Panc1 (cell line): Measurements from ENCODE around the gene CRTAC1. TPM values are rescaled to one million over a fixed set of nuclear protein-coding genes. Genes with fewer than 3 reads are reported as not detected.

Source experiments
- ATAC-seq: fragments of 200-7000 bp; cut with Tn5 transposase; 2 replicates; pipeline ENCODE4 v1.9.1; 2020; ENCODE audit warnings: mild to moderate bottlenecking, moderate library complexity
- BruUV-seq: library from RNA; stranded (reverse); fragments of 400-500 nt; replicated peaks from 2 replicates; lab custom pipeline; 2021; lab: Mats Ljungman, UMichigan
- CTCF ChIA-PET: fragments of 300-600 bp; sonication (Branson Sonifier 250); formaldehyde crosslinking; loops from one replicate; lab custom pipeline; 2022; ENCODE audit warnings: antibody characterized with exemption; lab: Charles Lee
- POLR2A ChIA-PET: fragments of 300-600 bp; sonication (Branson Sonifier 250); formaldehyde crosslinking; loops from one replicate; lab custom pipeline; 2022; ENCODE audit warnings: antibody characterized with exemption; lab: Charles Lee
- DNase-seq: peaks from one replicate; pipeline ENCODE4 v3.0.0-alpha.2; 2010; ENCODE audit warnings: low read depth, low spot score
- H3K27ac ChIP-seq: 2 replicates; pipeline ENCODE4 v1.5.1; 2011; ENCODE audit warnings: mild to moderate bottlenecking, low read length, inconsistent platforms
- H3K27me3 ChIP-seq: fragments of 200-500 bp; sonication (Bioruptor generic); 2 replicates; pipeline ENCODE4 v1.6.0; 2014; ENCODE audit warnings: low read length, inconsistent platforms; ENCODE audit not compliant: control insufficient read depth, insufficient read depth
- H3K36me3 ChIP-seq: fragments of 200-500 bp; sonication (Bioruptor generic); 2 replicates; pipeline ENCODE4 v1.5.1; 2014; ENCODE audit warnings: inconsistent platforms, mild to moderate bottlenecking, low read length, moderate library complexity; ENCODE audit not compliant: control insufficient read depth, insufficient read depth
- H3K4me1 ChIP-seq: 2 replicates; pipeline ENCODE4 v1.5.1; 2011; ENCODE audit warnings: inconsistent platforms, mild to moderate bottlenecking, low read length, moderate library complexity; ENCODE audit not compliant: control insufficient read depth, insufficient read depth
- H3K4me3 ChIP-seq, 2 experiments: 2 replicates each; pipeline ENCODE4 v1.5.1; 2011 to 2012; ENCODE audit warnings: low read depth in 2 of 2, low read length in 2 of 2, mild to moderate bottlenecking in 2 of 2, inconsistent platforms in 1 of 2, moderate library complexity in 1 of 2
- H3K9me3 ChIP-seq: fragments of 200-500 bp; sonication (Bioruptor generic); 2 replicates; pipeline ENCODE4 v1.5.1; 2014; ENCODE audit warnings: low read depth, mild to moderate bottlenecking, inconsistent platforms, low read length, moderate library complexity; ENCODE audit not compliant: control insufficient read depth, insufficient read depth
- POLR2AphosphoS5 ChIP-seq: IDR thresholded peaks from 2 replicates; pipeline ENCODE4 v1.6.1; 2012; ENCODE audit warnings: mild to moderate bottlenecking, low read depth, low read length, moderate library complexity
- SIN3A ChIP-seq: IDR thresholded peaks from 2 replicates; pipeline ENCODE4 v1.6.1; 2012; ENCODE audit warnings: low read depth, mild to moderate bottlenecking, low read length, moderate library complexity, borderline replicate concordance; ENCODE audit not compliant: insufficient read depth
- TCF7L2 ChIP-seq: IDR thresholded peaks from 2 replicates; pipeline ENCODE4 v1.6.1; 2011; ENCODE audit warnings: mild to moderate bottlenecking, low read depth, low read length, inconsistent platforms
- in situ Hi-C: cut with HindIII; loops from 2 replicates; pipeline ENCODE4 v1.10.0; 2016; ENCODE audit warnings: low sequenced_read_pairs, low pct_unique_long_range_greater_than_20kb
- intact Hi-C: fragments of 100-400 bp; cut with micrococcal nuclease; formaldehyde crosslinking; loops from one replicate; pipeline ENCODE4 v1.10.0; 2022; ENCODE audit not compliant: unreplicated experiment
- total RNA-seq: library from RNA; stranded (reverse); gene quantifications from one replicate; pipeline ENCODE4 v1.2.1, GENCODE V29; 2021; ENCODE audit not compliant: unreplicated experiment
- TF ChIP-seq, protein P1 (sequence below), 2 experiments: IDR thresholded peaks; 2 replicates each; pipeline ENCODE4 v1.6.1; 2011 to 2012; ENCODE audit warnings: low read depth in 2 of 2, control low read depth in 1 of 2, low read length in 1 of 2, mild to moderate bottlenecking in 1 of 2, moderate library complexity in 1 of 2; ENCODE audit not compliant: insufficient read depth in 1 of 2
- TF ChIP-seq, protein P2 (sequence below): fragments of 450-650 bp; IDR thresholded peaks from 2 replicates; pipeline ENCODE4 v1.5.1; 2017; ENCODE audit warnings: mild to moderate bottlenecking

CRTAC1 gene
- total RNA-seq, 1 experiment from 2014 or later, result 0.23 TPM

DNA sequence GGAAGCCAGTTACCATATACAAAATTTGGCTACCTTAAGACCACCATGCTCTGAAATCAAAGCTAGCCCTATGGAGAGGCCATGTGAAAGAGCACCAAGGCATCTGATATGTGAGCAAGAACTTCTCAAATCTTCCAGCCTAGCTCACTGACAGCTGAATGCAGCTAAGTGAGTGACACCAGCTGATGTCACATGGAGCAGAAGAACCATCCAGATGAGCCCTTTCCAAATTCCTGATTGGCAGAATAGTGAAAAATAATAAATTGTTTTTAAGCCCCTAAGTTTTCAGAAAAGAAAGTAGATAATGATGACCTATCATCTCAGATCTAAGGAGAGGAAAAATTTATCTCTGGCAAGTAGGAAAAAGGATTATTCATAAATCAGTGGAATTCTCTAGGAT, 85.6 kb downstream of the CRTAC1 start:
- intact Hi-C loops, result no loop called here
- ChIA-PET CTCF (interaction anchor here (0.6 kb wide), 1 partner anchor 9 kb away, joined by 3 read pairs; no protein-coding TSS in a partner anchor), POLR2A (no interaction called here)
- Histone ChIP-seq H3K36me3 (no peaks in the 10 kb centered on the region), H3K4me3 (no peak overlapping the region), H3K9me3 (no peaks in the 10 kb centered on the region), H3K4me1 (no peaks in the 10 kb centered on the region), H3K27me3 (peaks cover 5% of the 10 kb centered on the region), H3K27ac (no peak overlapping the region)
- DNase-seq (no peak), ATAC-seq (no peak)
- in situ Hi-C loops, result no loop called here
- TF ChIP-seq, protein P1, sequence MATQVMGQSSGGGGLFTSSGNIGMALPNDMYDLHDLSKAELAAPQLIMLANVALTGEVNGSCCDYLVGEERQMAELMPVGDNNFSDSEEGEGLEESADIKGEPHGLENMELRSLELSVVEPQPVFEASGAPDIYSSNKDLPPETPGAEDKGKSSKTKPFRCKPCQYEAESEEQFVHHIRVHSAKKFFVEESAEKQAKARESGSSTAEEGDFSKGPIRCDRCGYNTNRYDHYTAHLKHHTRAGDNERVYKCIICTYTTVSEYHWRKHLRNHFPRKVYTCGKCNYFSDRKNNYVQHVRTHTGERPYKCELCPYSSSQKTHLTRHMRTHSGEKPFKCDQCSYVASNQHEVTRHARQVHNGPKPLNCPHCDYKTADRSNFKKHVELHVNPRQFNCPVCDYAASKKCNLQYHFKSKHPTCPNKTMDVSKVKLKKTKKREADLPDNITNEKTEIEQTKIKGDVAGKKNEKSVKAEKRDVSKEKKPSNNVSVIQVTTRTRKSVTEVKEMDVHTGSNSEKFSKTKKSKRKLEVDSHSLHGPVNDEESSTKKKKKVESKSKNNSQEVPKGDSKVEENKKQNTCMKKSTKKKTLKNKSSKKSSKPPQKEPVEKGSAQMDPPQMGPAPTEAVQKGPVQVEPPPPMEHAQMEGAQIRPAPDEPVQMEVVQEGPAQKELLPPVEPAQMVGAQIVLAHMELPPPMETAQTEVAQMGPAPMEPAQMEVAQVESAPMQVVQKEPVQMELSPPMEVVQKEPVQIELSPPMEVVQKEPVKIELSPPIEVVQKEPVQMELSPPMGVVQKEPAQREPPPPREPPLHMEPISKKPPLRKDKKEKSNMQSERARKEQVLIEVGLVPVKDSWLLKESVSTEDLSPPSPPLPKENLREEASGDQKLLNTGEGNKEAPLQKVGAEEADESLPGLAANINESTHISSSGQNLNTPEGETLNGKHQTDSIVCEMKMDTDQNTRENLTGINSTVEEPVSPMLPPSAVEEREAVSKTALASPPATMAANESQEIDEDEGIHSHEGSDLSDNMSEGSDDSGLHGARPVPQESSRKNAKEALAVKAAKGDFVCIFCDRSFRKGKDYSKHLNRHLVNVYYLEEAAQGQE (IDR thresholded peaks at IDR 0.05; ENCODE audit: insufficient read depth in 1 of 2, low read depth in 2 of 2, low read length in 1 of 2), result no peak
- TF ChIP-seq, protein P2, sequence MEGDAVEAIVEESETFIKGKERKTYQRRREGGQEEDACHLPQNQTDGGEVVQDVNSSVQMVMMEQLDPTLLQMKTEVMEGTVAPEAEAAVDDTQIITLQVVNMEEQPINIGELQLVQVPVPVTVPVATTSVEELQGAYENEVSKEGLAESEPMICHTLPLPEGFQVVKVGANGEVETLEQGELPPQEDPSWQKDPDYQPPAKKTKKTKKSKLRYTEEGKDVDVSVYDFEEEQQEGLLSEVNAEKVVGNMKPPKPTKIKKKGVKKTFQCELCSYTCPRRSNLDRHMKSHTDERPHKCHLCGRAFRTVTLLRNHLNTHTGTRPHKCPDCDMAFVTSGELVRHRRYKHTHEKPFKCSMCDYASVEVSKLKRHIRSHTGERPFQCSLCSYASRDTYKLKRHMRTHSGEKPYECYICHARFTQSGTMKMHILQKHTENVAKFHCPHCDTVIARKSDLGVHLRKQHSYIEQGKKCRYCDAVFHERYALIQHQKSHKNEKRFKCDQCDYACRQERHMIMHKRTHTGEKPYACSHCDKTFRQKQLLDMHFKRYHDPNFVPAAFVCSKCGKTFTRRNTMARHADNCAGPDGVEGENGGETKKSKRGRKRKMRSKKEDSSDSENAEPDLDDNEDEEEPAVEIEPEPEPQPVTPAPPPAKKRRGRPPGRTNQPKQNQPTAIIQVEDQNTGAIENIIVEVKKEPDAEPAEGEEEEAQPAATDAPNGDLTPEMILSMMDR, result no peak
- TF ChIP-seq POLR2AphosphoS5, result no peak
- TF ChIP-seq SIN3A, result no peak
- no peak for TF ChIP-seq TCF7L2
- no TSS peak for BruUV-seq

DNA sequence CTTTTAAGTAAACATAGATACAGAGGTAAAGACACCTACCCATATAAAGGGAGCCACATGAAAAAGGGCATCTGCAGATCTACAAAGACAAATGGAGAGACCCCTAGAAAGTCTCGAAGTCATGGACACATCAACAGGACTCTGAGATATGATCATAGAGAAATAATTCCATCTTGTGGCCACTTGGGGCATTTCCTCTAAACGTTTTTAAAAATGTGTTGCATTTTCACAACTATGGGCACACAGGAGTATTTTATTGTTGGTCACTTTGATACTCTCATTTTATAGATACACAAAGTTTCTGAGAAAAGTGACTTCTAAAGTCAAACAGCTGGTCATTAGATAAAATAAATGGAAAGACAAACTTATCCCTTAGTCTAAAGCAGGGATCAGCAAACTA, 87.1 kb downstream of the CRTAC1 start:
- Histone ChIP-seq H3K4me3 (no peak overlapping the region), H3K9me3 (no peaks in the 10 kb centered on the region), H3K4me1 (no peaks in the 10 kb centered on the region), H3K36me3 (no peaks in the 10 kb centered on the region), H3K27me3 (peaks cover 8% of the 10 kb centered on the region), H3K27ac (no peak overlapping the region)
- TF ChIP-seq, protein P2, result no peak
- TF ChIP-seq POLR2AphosphoS5, result no peak
- no peak for TF ChIP-seq TCF7L2
- TF ChIP-seq, protein P1 (IDR thresholded peaks at IDR 0.05; ENCODE audit: insufficient read depth in 1 of 2, low read depth in 2 of 2, low read length in 1 of 2), result no peak
- TF ChIP-seq SIN3A, result no peak
- BruUV-seq, result no TSS peak
- intact Hi-C loops, result no loop called here
- CTCF ChIA-PET, result no interaction called here
- no peak for DNase-seq
- POLR2A ChIA-PET, result no interaction called here
- ATAC-seq, result no peak
- in situ Hi-C loops, result no loop called here
